Activated gamma-delta T cell treated with Interleukin-2 at 50 U/mL for 16 hours (primary cell): ENCODE measurements around the gene FAT1.

Experiments
- DNase-seq: peaks from one replicate; pipeline ENCODE4 v3.0.0-alpha.2; 2020

Gene FAT1

DNA sequence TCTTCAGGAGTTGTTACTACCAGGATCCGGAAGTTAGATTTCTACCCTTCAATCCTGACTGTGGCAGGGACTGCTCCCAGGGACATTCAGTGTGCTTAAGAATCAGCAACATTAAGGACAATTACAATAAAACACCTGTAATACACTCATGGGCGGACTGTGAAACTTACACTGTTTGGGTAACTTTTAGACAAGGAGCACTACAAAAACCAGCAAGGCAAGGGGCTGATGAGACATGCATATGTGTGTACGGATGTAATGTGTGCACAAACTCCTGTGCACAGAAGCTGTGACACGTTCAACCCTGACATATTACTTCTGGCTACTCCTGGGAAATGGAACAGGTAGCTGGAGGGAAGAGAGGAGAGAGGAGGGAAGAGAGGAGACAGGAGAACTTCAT, 75.8 kb downstream of the FAT1 start:
- no peak for DNase-seq

DNA sequence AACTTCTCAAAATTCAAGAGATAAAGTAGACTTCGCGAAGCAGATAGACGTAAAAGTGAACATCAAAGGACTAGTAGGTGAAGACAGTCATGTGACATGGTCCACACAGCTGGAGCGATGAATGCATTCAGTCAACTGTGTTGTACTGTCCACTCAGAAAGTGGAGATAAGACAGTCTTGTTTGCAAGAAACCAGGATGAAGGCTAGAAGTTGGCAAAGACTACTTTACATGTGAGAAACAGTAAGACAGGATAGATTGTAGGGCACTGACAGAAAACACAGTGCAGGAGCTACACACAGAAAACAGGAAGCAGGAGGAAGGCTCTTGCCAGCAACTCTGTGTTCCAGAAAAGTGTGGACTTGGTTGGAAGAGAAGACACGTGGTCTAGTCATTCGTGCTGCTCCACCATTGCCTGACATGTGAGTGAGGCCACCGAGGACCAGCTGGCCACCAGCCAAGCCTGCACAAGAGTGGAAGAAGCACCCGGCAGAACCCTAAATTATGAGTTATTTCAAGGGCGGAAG, 78.9 kb downstream of the FAT1 start:
- DNase-seq: no peak

DNA sequence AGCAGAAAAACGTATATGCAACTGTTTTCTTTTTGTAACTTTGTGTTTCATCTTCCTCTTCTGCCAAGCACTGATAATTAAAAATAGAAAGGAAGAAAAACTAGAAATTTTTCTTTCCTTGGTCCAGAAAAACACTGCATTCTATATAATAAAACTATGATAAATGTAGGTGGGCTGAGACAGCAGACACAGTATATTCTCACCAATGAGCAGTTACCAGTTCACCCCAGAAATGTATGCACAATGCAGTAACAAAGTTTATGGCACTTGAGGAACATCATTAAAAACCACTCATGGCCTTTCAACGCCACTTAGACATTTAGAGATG, 79.4 kb downstream of the FAT1 start:
- DNase-seq: no peak

DNA sequence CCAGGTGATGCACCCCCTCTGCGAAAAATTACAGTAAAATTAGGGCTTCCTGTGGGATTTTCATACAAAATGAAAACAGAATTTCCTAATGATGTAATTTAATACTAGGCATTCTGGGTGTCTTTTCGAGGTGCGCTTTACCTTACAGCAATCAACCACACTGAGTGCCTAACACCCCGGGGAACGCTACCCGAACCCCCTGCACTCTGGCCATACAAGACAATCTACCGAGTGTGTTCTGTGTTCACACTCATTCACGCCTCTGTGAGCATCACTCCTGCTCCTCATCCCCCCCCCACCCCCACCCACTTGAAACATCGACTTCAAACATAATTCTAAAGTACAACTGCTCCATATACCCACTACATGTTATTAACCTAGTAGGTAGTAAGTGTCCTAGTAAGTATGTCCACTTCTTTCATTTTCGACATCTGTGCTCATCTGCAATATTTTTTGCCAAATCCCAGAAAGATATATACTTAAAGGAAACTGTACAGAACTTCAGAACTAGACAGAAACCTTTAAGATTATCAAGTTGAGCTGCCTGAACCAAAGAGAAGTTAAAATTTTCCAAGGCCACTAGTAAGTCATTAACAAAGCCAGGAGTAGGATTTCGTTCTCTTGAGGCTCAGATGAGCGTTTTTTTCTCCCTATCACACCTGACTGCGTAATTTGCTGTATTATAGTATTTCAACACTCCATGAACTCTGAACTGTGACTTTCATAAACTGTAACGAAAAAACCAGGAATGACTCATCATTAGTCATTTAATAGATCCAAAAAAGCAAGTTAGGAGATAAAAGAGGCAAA, 80.0 kb downstream of the FAT1 start:
- DNase-seq: no peak

DNA sequence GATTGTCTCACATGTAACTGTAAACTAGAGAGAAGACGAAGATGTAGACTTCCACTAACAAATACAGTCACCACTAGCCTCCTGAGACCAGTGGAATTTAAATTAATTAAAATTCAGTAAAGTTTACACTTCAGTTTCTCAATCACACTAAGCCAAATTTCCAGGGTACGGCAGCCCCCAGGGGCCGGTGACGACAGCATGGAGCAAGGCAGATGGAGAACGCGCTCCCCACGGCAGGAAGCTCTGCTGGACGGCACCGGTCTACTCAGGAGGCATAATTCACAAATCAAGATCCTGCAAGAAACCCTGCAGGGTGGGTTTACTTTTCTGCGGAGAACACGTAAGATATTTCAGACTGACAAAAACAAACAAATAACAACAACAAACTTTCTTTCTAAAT, 80.7 kb downstream of the FAT1 start:
- DNase-seq: no peak

DNA sequence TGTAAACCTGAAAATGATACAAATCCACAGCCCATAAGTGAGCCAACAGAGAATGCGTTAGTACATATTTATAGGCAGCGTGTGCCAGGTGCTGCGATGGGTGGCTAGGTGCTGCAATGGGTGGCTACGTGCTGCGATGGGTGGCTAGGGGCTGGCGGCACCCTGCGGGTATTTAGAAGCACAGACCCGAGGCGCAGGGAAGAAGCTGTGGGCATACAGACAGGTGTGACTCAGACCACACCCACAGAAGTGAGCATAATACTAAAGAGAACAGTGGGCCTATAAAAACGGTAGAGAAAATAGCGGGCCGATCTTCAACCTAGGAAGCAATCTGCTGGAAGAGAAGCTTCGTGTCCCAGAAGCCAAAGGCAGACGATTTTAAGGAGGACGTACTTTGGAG, 81.1 kb downstream of the FAT1 start:
- no peak for DNase-seq

DNA sequence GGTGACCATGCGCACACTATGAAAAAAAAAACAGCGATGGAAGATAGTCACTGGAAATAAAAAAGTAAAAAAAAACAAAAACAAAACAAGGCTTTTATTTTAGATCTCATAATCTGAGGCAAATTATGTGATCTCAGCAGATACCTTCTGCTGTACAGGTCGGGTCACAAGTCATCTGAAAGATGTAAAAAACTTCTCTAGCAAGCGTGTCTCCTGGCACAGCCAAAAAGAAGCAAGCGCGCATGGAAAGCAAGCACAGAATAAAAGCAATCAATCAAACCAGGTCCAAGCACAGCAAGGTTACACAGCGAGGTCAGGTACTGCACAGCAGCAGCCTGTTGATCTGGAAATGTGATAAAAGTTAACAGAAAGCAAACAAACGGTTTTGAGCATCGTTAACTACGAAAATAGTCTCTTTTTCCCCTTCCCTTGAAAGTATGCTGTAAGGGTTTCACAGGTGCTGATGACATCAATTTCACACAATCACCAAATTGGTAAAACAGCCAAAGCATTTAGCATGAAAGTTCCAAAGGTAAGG, 89.0 kb downstream of the FAT1 start:
- DNase-seq: no peak

DNA sequence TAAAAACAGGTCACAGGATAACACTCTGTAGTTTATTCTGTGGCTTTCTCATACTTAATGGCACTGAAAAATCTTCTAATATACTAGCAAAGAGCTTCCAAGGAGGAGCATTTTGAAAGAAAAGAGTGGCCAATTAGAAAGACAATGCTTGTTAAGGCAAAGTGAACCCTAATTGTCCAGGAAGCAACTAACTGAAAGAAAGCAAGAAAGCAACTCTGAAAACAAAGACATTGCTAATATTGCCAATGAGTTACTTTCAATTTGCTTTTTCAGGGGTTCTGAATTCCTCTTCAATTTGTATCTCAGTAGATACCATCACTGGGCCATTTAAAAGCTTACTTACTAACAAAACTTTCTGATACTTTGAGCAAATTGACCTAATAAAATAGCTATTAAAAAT, 89.8 kb downstream of the FAT1 start:
- DNase-seq: no peak

DNA sequence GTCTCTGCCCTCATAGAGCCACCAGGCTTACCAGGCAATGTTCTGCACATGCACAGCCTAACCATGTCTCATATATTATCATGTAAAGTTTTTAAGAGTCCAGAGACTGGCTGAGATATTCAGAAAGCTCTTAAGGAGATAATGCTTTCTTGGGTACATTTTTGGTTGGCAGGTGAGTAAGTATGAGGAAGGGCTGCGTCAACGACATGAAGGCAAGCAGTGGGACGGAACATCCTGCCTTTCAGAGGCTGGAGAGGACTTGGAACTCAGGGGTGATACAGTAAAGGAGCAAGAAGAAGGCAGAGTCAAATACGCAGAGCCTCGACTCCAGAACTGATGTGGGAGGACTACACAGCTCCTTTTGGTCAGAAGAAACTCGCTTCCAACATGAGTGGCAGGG, 93.5 kb downstream of the FAT1 start:
- DNase-seq: no peak

DNA sequence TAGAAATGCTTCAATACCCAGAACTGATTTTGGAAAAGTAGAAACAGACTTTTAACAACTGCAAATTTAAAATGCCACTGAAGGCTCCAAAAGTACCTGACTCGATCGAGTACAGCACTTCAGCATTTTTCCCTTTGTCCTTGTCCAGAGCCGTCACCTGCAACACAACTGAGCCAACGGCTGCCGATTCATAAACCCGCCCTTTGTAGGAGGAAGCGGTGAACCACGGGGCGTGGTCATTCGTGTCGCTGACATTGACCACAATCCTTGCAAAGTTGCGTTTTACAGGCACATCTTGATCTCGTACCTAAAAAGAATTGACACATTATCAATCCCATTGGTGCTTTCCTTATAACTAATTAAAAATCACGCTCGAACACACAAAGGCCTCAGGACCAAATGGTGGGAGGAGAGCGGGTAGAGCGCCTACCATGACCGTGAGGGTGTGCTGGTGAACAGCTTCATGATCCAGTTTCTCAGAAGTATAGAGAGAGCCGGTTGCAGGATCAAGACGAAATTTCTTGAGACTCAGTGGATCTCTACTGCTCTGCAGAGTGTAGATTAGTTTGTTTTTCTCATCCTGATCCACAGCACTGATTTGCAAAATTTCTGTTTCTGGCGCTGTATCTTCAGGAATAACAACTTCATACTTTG, 95.5 kb downstream of the FAT1 start:
- no peak for DNase-seq

DNA sequence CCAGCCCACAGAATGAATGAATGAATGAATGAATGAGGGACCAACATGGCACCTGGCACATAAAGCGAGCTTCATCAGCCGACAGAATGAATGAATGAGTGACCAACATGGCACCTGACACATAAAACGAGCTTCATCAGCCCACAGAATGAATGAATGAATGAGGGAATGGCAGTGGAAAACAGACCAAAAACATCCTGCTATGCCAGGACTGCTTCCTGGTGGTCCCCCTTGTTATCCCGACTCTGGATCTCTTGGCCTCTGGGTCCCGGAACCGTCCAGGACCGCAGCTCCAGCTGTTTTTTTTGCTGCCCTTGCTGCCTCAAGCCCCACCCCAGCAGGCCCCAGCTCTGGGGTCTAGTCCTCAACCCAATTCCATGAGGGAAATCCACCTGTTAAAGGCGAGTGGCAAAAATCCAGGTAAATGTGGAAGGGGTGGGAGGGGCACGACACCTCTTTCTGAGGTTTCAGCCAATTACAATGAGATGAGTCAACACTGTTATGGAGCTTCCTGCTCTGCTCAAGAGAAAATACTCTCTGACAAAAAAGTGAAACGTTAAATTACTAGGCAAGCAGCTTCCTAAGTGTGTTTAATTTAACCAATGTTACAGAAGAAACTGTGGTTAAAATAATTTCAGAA, 96.3 kb downstream of the FAT1 start:
- DNase-seq: no peak

DNA sequence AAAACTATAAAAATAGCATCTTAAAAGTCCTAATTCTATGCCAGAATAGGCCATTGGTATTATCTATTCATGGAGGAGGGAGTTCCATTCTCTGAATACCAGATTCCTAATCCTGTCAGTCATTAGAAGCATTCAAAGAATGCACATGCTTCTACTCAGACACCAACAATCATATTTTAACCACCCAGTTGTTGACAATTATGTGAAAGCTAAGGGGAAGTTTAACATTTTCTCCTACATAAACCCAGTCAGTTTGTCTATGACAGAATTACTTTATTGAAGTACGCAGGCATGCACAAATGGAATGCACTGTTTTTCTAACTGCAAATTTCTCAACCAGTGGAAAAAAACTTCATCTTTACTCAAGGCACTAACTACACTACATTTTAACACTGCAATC, 98.7 kb downstream of the FAT1 start:
- DNase-seq: no peak

DNA sequence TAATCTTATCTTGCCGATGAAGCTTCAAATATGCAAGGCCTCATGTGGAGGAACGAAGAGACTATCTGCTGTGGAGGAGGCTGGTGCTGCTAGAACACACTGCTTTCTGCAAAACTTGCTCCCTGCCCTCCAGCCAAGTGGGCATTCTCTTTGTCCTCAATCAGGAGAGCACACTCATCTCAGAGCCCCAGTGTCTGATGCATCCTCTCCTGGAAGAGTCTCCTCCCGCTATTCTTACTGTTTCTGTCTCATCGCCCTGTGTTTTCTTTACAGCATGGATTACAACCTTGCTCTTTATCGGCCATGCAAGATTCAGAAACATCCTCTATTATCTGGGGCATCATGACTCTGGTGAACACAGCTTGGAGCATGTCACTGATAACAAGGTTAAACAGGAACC, 100.1 kb downstream of the FAT1 start:
- DNase-seq: no peak

DNA sequence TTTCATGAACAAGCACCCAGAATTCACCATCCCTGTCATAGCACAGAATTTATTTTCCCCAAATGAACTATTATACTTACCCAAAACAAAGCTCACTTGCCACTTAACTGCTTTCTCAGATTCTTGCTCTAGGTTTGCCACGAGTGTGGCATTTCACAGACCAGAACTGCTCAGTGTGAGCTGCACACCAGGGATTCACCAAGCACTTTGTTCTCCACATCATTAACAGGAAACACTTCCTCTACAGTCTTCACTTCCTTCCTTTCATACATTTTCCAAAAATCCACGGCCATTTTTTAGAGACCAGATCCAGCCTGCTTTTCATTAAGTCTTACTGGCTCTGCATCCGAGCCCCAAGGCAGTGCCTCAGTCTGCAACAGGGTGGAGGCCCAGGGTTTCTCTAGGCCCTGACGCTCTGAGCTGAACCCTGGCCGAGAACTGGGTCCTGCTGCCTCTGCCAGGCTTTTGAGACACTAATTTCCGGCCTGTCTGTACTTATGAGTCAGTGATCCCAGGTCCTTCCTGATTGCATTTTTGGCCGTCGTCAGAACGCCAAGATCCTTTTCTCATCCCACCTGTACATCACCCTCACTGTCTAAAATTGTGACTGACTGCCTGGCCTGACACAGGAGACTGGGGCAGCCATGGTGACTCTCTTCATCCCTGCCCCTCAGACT, 100.7 kb downstream of the FAT1 start:
- DNase-seq: no peak

DNA sequence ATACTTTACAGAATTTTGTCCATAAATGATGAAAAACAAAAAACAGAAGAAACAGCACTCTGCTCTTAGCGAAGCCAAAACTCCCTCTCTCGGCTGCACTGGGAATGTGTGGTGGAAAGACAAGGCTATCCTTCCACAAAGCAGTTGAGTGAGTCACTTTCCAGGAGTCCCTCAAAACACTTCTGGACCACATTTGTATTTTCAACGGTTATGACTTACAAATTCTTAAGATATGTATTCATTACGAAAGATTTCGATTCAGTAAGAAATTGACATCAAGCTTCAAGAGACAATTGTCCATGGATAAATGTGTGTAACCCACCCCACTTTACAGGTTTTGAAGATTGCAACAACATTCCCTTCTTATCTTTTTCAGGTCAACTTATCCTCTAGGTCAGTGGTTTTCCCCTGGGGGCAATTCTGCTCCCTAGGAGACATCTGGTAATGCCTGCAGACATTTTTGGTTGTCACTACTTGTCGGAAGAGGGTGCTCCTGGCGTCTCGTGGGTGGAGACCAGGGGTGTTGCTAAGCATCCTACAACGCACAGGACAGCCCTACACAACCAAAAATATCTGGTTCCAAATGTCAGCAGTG, 101.6 kb downstream of the FAT1 start:
- no peak for DNase-seq

DNA sequence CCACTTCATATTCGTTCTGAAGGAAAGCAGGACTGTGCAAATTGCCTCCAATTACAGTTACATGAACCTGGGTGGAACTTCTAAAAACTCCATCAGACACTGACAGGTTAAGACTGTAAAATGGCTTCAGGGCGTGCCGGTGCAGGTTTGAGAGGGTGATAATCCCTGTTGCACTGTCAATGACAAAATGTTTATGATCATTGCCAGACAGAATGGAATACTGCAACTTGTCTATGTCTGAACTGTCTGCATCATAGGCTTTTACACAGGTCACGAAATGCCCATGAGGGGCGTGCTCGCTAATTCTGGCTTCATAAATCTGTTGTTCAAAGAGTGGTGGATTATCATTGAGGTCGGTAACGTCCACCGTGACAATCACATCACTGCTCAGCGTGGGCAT, 104.6 kb downstream of the FAT1 start:
- no peak for DNase-seq

DNA sequence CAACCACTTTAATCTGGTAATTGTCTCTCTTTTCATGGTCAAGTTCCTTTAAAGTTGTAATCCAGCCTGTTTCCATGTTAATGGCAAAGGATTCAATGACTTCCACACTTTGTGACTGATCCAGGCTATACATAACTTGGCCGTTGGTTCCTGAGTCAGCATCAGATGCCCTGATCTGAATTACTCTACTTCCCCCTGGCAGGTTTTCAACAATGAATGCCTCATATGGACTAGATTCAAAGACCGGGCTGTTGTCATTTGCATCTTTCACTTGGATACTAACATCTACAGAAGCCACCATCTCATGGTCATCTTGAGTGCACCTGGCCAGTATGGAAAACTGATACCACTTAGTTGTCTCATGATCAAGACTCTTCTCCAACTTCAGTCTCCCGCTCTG, 105.7 kb downstream of the FAT1 start:
- no peak for DNase-seq

DNA sequence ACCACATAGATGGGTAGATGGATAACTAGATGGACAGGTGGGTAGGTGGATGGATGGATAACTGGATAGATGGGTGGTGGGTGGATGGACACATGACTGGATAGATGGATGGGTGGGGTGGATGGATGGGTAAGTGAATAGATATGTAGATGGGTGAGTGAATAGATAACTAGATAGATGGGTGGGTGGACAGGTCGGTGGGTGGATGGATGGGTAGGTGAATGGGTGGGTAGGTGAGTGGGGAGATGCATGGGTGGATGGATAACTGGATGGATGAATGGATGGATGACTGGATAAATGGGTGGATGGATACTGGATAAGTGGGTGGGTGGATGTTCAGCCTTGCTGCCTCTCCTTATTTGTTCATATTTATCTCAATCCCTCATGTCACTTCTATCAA, 116.2 kb downstream of the FAT1 start:
- DNase-seq: no peak

DNA sequence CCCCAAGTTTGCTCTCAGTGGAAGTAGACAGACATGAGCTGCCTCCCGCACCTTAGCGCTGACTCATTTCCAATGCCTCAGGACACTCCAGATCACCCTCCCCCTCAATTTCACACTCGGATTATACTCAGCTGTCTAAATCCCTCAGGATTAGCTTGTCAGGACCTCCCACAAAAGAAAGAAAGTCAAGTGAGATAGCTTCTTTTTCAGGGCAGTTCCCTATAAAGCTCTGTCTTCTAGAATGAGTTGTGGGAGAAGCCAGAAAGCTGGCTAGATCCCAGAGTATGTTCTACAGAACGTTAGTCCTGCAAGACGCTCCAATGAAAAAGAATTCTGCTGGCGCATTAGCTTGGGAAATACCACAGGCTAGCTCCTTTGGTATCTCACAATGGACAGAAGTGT, 117.1 kb downstream of the FAT1 start:
- no peak for DNase-seq

DNA sequence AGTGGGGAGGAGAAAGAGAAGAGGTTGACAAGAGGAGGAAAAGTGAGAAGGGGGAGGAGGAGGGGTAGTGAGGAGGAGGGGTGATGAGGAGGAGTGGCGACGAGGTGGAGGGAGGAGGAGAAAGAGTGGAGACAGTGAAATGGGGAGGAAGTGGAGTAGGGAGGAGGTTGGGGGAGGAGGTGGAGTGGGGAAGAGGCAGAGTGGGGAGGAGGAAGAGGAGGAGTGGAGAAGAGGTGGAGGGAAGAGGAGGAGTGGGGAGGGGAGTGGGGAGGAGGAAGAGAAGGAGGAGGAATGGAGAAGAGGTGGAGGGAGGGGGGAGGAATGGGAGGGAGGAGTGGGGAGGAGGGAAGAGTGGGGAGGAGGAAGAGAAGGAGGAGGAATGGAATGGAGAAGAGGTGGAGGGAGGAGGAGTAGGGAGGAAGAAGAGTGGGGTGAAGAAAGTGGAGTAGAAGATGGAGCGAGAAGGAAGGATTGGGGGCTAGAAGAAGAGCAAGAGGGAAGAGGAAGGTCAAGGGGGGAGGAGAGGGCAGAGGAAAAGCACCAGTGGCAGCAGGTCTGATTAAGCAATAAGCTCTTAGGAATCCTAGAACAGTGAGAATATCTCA, 118.3 kb downstream of the FAT1 start:
- DNase-seq: no peak

DNA sequence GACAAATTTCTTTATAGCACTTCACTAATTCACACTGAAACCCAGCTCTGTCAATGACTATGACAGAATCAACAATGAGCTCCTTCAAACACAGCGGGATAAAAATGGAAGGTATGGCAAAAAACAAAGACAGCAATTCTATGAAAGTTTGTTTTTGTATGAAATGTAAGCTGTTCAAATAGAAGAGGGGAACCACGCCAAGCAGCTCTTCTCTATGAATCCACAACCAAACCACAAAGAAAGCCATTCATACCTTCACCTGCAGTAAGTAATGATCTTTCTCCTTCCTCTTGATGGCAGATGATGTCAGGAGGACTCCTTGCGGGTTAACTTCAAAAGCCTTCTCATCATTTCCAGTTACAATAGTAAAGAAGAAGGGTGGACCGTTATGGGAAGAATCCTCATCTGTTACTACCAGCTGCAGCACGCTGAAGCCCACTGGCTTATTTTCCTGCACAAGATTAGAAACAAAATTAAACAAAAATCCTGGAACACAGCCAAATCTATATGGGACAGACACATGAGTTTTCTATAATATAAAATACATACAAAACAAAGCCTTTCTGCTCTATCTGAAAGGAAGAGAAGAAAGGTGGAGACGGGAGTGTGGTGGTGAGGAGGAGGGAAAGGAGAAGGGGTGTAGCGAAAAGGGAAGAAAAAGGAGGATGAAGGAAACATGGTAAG, 119.4 kb downstream of the FAT1 start:
- DNase-seq: no peak

DNA sequence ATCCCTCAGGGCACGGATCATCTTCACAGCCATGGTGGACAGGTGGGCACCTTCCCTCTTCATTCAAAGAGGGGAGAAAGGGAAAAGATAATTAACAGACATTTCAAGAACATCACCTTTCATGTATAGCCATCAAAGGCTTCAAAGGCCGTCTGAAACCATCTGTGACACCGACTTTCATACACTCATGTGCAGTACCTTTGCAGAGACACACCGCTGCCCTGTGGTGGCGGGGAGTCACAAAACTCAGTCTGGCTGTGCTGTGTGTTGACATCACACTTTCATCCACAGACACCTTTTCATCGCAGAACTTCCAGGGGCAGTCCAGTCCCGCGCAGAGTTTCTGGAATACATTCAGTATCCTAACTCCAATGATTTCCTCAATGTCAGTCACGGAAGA, 120.7 kb downstream of the FAT1 start:
- DNase-seq: no peak
